ENCODE data around the gene ZNF319.

The ZNF319 gene

GRCh38 chr16:58042001-58042885, 41.8 kb upstream of the ZNF319 start:
- H3K9me3 ChIP-seq = no peaks in the 10 kb centered on the region
- H3K36me3 ChIP-seq = no peaks in the 10 kb centered on the region
- TF ChIP-seq CTCF (IDR thresholded peaks at IDR 0.05) = no peak
- H3K27ac ChIP-seq = no peak overlapping the region
- no peaks in the 10 kb centered on the region for H3K4me1 ChIP-seq (ENCODE audit: control insufficient read depth in 1 of 2, insufficient read depth in 1 of 2, low read depth in 1 of 2, low read length in 1 of 2)
- H3K4me3 ChIP-seq (ENCODE audit: low read depth in 1 of 2, low read length in 1 of 2) = no peak overlapping the region
- H3K27me3 ChIP-seq = no peaks in the 10 kb centered on the region

- Histone ChIP-seq H3K36me3 (no peaks in the 10 kb centered on the region), H3K27ac (no peak overlapping the region), H3K27me3 (no peaks in the 10 kb centered on the region), H3K4me3 (ENCODE audit: low read depth in 1 of 2, low read length in 1 of 2) (no peak overlapping the region), H3K9me3 (no peaks in the 10 kb centered on the region), H3K4me1 (ENCODE audit: control insufficient read depth in 1 of 2, insufficient read depth in 1 of 2, low read depth in 1 of 2, low read length in 1 of 2) (no peaks in the 10 kb centered on the region)
- TF ChIP-seq CTCF (IDR thresholded peaks at IDR 0.05) = no peak
Observed at GRCh38 chr16:58041628-58041955, 41.1 kb upstream of the ZNF319 start.

GRCh38 chr16:58040945-58041627, 40.6 kb upstream of the ZNF319 start:
- no peak for TF ChIP-seq CTCF (IDR thresholded peaks at IDR 0.05)
- H3K4me3 ChIP-seq (ENCODE audit: low read depth in 1 of 2, low read length in 1 of 2) = no peak overlapping the region
- H3K27me3 ChIP-seq = no peaks in the 10 kb centered on the region
- H3K9me3 ChIP-seq = no peaks in the 10 kb centered on the region
- no peaks in the 10 kb centered on the region for H3K4me1 ChIP-seq (ENCODE audit: control insufficient read depth in 1 of 2, insufficient read depth in 1 of 2, low read depth in 1 of 2, low read length in 1 of 2)
- H3K27ac ChIP-seq = no peak overlapping the region
- no peaks in the 10 kb centered on the region for H3K36me3 ChIP-seq

- Histone ChIP-seq H3K27ac (no peak overlapping the region), H3K36me3 (no peaks in the 10 kb centered on the region), H3K4me3 (ENCODE audit: low read depth in 1 of 2, low read length in 1 of 2) (no peak overlapping the region), H3K27me3 (no peaks in the 10 kb centered on the region), H3K9me3 (no peaks in the 10 kb centered on the region), H3K4me1 (ENCODE audit: control insufficient read depth in 1 of 2, insufficient read depth in 1 of 2, low read depth in 1 of 2, low read length in 1 of 2) (no peaks in the 10 kb centered on the region)
- TF ChIP-seq CTCF (IDR thresholded peaks at IDR 0.05) = no peak
Observed at GRCh38 chr16:58040496-58040846, 40.0 kb upstream of the ZNF319 start.

- no peak for TF ChIP-seq CTCF (IDR thresholded peaks at IDR 0.05)
- Histone ChIP-seq H3K27me3 (no peaks in the 10 kb centered on the region), H3K9me3 (no peaks in the 10 kb centered on the region), H3K4me1 (ENCODE audit: control insufficient read depth in 1 of 2, insufficient read depth in 1 of 2, low read depth in 1 of 2, low read length in 1 of 2) (no peaks in the 10 kb centered on the region), H3K27ac (no peak overlapping the region), H3K4me3 (ENCODE audit: low read depth in 1 of 2, low read length in 1 of 2) (no peak overlapping the region), H3K36me3 (no peaks in the 10 kb centered on the region)
Observed at GRCh38 chr16:58039829-58040495, 39.5 kb upstream of the ZNF319 start.
